BJ (cell line): Measurements from ENCODE around the gene INPP5A. TPM values are rescaled to one million over a fixed set of nuclear protein-coding genes. Genes with fewer than 3 reads are reported as not detected.

Experiments
- CTCF ChIA-PET: fragments of 350-600 bp; formaldehyde crosslinking; extraction: SDS; loops from one replicate; lab custom pipeline; 2021; ENCODE audit warnings: antibody characterized with exemption, inconsistent platforms; lab: Yijun Ruan, JAX
- POLR2A ChIA-PET: fragments of 300-600 bp; sonication (Branson Sonifier 250); formaldehyde crosslinking; extraction: SDS; loops from one replicate; lab custom pipeline; 2021; ENCODE audit warnings: antibody characterized with exemption; lab: Charles Lee
- DNase-seq: peaks from one replicate; pipeline ENCODE4 v3.0.0-alpha.2; 2011; ENCODE audit warnings: low read depth
- H3K27me3 ChIP-seq: 2 replicates; pipeline ENCODE4 v1.6.0; 2011; ENCODE audit warnings: low read length; ENCODE audit not compliant: control insufficient read depth, insufficient read depth
- H3K36me3 ChIP-seq: 2 replicates; pipeline ENCODE4 v1.5.1; 2011; ENCODE audit warnings: low read length; ENCODE audit not compliant: control insufficient read depth, insufficient read depth
- H3K4me3 ChIP-seq: 2 replicates; pipeline ENCODE4 v1.5.1; 2011; ENCODE audit warnings: low read depth, mild to moderate bottlenecking, control low read depth, low read length
- CTCF ChIP-seq: IDR thresholded peaks from 2 replicates; pipeline ENCODE4 v1.5.1; 2011; ENCODE audit warnings: low read depth, mild to moderate bottlenecking, control low read depth, inconsistent platforms, low read length, moderate library complexity; ENCODE audit not compliant: insufficient read depth
- polyA plus RNA-seq: library from polyadenylated mRNA; depleted of rRNA; stranded (reverse); fragments of >200 nt; gene quantifications from 2 replicates; pipeline ENCODE4 v1.2.3, GENCODE V29; 2011

The INPP5A gene
- polyA plus RNA-seq, 1 experiment, result 60.1 TPM

- CTCF ChIA-PET, result no interaction called here
- Histone ChIP-seq H3K36me3 (peaks cover 18% of the 10 kb centered on the region), H3K4me3 (no peak overlapping the region), H3K27me3 (no peaks in the 10 kb centered on the region)
- POLR2A ChIA-PET, result no interaction called here
- no peak for TF ChIP-seq CTCF
- no peak for DNase-seq
Measured at GRCh38 chr10:132749371-132749795, 211.8 kb downstream of the INPP5A start.

GRCh38 chr10:132750936-132751335, 213.3 kb downstream of the INPP5A start:
- Histone ChIP-seq H3K27me3 (no peaks in the 10 kb centered on the region), H3K4me3 (no peak overlapping the region), H3K36me3 (peaks cover 23% of the 10 kb centered on the region)
- no peak for TF ChIP-seq CTCF
- POLR2A ChIA-PET, result no interaction called here
- DNase-seq, result no peak
- CTCF ChIA-PET, result no interaction called here

GRCh38 chr10:132752378-132752777, 214.8 kb downstream of the INPP5A start:
- Histone ChIP-seq H3K4me3 (no peak overlapping the region), H3K36me3 (peaks cover 24% of the 10 kb centered on the region), H3K27me3 (no peaks in the 10 kb centered on the region)
- no peak for TF ChIP-seq CTCF
- DNase-seq, result no peak
- ChIA-PET POLR2A (no interaction called here), CTCF (no interaction called here)

- DNase-seq, result no peak
- no peak for TF ChIP-seq CTCF
- CTCF ChIA-PET, result interaction anchor here (0.8 kb wide), 1 partner anchor 244 kb away, joined by 3 read pairs; no protein-coding TSS in a partner anchor
- peaks cover 26% of the 10 kb centered on the region for H3K36me3 ChIP-seq
- POLR2A ChIA-PET, result no interaction called here
- H3K4me3 ChIP-seq, result no peak overlapping the region
- no peaks in the 10 kb centered on the region for H3K27me3 ChIP-seq
Measured at GRCh38 chr10:132752961-132753360, 215.4 kb downstream of the INPP5A start.

- CTCF ChIA-PET, result interaction anchor here (0.8 kb wide), 1 partner anchor 244 kb away, joined by 3 read pairs; no protein-coding TSS in a partner anchor
- Histone ChIP-seq H3K36me3 (peaks cover 26% of the 10 kb centered on the region), H3K27me3 (no peaks in the 10 kb centered on the region), H3K4me3 (no peak overlapping the region)
- no peak for TF ChIP-seq CTCF
- no peak for DNase-seq
- POLR2A ChIA-PET, result no interaction called here
Measured at GRCh38 chr10:132753596-132753995, 216.0 kb downstream of the INPP5A start.
